Gastroesophageal sphincter (tissue), 3 donors: Measurements from ENCODE around the gene ABHD3.

Experiments used
- CTCF ChIP-seq, 4 experiments: fragments of 200-600 bp in 2 of 4; fragments of 450-650 bp in 2 of 4; sonication (generic) in 1 of 4; IDR thresholded peaks; one replicate each; pipeline ENCODE4 v1.5.1; 2017 to 2019; ENCODE audit warnings: antibody characterized with exemption in 4 of 4, mild to moderate bottlenecking in 2 of 4, moderate library complexity in 2 of 4
- EP300 ChIP-seq: sonication (generic); formaldehyde crosslinking; IDR thresholded peaks from one replicate; pipeline ENCODE4 v1.6.1; 2017; ENCODE audit warnings: antibody characterized with exemption, mild to moderate bottlenecking

- TF ChIP-seq CTCF (IDR thresholded peaks at IDR 0.05) (no peak), EP300 (no peak)
Measured at GRCh38 chr18:21663578-21663977, 41.0 kb downstream of the ABHD3 start.
